ENCODE results near the gene PPP5C.
"Not testable (repeated sequence)": the region's sequence is repeated elsewhere in the genome, so short reads cannot be mapped to it uniquely, and the experiment has no call there.

PPP5C gene

DNA sequence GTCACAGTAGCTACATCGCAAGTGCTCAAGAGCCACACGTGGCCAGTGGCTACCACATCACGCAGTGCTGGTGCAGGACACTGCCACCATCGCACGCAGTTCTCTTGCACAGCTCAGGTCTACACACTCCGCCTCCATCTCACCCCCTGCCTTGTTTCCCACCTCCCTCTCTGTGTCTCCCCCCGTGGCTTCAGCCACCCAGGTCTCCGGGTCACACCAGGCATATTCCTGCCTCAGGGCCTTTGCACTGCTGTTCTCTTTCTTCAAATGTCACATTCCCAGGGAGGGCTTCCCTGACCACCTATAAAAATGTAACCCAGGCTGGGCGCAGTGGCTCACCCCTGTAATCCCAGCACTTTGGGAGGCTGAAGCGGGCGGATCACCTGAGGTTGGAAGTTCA, 55.8 kb downstream of the PPP5C start:
- intact Hi-C loops (cut with DNase I) = loop anchor here (2.0 kb wide), 1 partner anchor 84 kb away; no protein-coding TSS in a partner anchor
- peak in 2 of 10 donors; percentile 39 to 61 for DNase-seq

DNA sequence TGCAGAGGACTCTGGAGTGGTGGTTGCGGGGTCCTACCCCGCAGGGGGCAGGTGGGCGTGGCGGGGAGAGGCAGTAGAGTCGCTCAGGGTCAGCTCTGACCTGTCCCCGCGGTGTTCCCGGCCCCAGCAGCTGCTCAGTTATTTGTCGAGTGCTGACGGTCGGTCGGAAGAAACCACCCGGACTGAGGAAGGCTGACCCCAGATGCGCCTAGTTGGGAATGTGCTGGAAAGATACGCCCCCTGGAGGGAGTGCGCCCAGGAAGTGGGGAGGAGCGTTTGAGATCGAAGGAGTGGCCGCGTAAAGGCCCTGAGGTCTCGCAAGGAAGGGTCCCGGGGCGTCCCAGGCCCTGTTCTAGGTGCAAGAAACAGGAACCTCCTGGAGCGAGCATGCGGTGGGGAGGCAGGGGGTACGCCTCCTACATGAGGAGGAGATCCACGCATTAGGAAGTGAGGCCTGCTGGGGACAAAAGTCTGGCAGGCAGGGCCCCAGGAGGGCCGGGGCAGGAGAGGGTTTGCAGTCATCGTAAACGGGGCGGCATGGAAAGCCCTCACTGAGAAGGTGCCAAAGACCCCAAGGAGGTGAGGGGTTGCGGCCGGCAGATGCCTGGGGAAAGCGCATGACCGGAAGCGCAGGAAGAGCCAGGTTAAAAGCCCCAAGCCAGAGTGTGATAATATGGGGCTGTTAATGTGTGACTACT, 57.3 kb downstream of the PPP5C start:
- peak in 4 of 10 donors; percentile 17 to 86 (median 78) for DNase-seq
- intact Hi-C loops (cut with DNase I) = no loop called here

DNA sequence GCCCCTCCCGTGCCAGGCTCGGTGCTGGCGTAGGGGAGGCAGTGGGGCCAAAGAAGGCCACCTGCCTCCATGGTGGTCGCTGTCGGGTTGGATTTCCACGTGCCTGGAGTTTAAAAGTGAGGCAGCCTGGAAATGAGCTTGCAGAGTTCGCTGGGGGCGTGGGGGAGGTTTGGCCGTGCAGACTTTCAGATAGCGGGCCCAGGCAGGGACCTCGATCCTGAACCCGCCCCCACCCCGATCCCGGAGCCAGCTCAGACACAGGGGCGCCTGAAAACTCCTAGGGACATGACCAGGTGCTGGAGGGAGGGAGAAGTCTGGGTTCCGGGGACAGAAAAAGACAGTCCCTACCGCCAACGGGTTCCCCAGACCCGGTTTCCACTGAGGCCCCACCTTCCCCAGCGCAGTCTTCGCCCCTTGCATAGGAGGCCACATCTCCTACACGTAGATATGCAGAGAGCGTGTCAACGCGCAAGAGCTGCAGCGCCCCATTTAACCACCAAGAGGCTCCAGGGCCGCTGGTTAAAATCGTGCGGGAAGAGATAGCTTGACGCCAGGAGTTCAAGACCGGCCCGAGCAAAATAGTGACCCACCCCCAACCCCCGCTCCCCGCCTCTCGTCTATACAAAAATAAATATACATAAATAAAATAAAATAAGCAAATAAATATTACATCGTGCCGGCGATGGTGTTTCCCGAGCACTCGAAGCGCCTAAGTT, 58.0 kb downstream of the PPP5C start:
- DNase-seq = peak in 3 of 10 donors; percentile 61 to 64 (median 63)
- intact Hi-C loops (cut with DNase I) = no loop called here

DNA sequence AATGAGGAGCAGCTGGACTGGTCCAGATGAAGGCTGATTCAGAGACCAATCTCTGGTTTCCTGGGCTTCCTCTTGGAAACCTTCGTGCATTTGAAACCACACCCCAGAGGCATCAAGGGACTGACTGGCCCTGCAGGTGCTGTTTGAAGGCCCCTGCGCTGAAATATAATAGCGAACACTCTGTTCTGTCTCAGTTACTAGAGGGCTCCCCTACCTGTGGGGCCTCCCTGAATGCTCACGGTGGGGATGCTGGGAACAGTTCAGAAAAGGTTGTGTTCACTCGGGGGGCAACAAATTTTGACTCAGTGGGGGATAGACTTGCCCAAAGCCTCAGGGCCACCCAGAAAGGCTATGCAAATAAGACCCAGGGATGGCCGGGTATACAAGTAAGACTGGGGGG, 60.1 kb downstream of the PPP5C start:
- DNase-seq = peak in 2 of 10 donors; percentile 28 to 64
- intact Hi-C loops (cut with DNase I) = no loop called here

DNA sequence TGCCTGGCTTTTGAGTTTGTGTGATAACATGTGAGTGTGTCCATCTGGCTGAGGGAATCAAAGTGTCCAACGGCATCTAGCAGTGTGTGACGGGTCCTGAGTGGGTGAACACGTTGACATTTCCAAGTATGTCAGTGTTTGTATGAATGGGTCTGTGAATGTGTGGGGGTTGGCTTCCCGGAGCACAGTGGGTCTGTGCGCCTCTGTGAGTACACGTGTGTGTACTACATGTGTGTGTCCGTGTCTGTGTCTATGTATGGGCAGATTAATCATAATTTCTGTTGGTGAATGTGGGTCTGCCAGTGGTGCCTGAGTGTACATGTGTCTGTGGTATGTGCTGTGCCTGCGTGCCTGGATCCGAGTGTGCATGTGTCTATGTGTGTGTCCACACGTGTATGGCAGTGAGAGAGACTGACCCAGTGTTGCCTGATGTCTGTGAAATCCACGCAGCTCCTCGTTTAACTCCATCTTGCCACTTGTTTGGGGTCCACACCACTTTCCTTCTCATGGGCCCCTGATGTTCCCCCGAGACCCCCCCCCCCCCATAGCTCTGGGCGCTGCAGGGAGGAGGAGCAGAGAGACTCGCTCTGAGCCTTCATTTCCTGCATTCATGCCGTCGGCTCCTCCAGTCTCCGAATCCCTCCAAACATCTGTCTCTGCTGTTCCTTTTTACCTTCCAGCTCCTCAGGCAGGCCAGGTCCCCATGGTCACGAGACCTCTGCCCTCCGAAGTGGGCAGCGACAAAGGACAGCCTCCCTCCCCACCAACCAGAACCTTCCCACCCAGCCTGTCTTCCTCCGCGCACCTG, 61.2 kb downstream of the PPP5C start:
- DNase-seq = peak in 2 of 10 donors; percentile 25 to 77
- intact Hi-C loops (cut with DNase I) = no loop called here

DNA sequence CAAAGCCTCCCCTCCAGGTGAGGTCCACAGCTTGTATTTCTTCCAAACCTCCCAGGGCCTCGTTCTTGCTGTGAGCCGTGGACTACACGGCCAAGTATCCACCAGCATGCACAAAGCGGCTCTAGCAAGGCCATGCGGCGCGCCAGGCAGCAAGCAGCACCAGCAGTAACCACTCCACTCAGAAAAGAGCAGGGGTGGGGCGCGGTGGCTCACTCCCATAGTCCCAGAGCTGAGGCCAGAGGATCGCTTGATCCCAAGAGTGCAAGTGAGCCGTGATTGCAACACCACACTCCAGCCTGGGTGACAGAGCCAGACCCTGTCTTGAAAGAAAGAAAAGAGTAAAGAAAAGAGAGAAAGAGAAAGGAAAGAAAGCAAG, 61.8 kb downstream of the PPP5C start:
- DNase-seq = peak in 6 of 10 donors; percentile 21 to 87 (median 70)
- intact Hi-C loops (cut with DNase I) = no loop called here

DNA sequence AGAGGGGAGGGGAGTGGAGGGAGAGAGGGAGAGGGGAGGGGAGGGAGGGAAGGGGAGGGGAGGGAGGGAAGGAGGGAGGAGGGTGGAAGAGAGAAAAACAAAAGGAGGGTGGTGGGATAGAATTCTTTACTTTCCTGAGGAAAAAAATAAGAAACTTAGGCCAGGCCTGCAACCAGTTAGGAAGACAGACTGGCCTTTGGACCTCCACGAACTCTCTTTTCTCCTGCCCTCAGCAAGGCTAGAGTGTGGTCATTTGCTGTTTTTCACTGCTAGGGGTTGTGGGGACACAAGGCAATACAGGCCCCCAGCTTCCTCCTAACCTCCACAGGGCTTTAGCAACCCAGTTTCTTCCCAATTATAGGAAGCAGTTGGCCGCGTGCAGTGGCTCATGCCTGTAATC, 62.3 kb downstream of the PPP5C start:
- intact Hi-C loops (cut with DNase I) = no loop called here
- peak in 1 of 10 donors; percentile 18 for DNase-seq

DNA sequence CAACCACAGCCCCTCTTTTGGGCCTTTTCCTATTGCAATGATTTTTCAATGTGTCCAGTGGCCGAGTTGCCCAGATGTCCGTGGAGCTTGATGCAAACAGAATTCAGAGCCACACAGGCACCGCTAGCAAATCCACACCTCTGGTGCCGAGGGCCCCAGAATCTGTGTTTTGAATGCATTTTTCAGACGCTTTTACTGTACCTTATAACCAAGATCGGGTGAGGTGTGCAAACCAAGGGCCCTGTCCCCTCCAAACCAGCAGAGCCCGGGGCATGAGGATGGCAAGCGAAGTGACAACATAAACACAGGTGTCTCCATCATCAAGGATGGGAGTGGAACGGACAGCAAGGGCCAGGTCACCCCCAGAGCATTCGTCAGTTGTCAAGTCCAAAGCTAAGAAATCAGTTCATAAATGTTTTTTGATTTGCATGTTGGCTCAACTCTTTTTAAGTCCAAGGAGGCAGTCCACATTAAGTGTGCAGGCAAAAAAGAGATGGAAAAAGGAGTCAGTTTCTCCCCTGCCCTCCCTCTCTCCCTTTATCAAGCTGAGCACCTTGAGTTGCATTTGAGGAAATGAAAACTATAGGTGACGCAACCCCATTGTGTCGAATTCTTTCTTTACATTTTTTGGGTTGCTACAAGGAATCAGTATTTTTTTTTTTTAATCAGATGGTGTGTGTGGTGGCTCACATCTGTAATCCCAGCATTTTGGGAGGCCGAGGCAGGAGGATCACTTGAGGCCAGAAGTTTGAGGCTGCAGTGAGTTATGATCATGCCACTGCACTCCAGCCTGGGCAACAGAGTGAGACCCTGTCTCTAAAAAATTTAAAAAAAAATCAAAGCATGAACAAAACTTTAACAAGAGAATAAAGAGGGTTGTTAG, 63.6 kb downstream of the PPP5C start:
- intact Hi-C loops (cut with DNase I) = no loop called here
- peak in 3 of 10 donors; percentile 17 to 70 (median 45) for DNase-seq

DNA sequence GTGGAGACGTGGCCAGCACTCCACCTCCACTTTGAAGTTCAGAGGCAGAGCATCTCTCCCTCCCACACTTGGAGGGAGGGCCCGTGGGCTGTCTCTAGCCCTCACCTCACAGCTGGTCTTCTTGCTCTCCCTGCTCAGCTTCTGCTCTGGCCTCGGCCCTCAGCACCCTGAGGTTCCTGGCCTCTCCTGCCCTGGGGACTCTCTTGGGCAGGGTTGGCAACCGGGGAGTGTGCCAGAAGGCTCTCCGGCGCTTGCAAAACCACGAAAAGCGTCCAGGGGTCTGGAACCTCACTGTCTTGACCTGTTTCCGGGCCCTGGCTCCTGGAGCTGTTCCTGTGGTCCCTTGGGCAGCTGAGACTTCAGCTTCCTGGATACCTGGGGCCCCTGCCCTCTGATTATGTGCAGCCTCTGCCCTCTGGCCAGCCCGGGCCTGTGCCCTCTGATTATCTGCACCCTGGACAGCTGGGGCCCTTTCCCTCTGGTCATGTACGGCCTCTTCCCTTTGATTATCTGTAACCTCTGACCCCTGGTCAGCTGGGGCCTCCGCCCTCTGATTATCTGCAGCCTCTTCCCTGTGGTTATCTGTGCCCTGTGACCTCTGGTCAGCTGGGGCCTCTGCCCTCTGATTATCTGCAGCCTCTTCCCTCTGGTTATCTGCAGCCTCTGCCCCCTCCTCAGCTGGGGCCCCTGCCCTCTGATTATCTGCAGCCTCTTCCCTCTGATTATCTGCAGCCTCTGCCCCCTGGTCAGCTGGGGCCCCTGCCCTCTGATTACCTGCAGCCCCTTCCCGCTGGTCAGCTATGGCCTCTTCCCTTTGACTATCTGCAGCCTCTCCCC, 64.4 kb downstream of the PPP5C start:
- intact Hi-C loops (cut with DNase I) = no loop called here
- DNase-seq = peak in 2 of 10 donors; percentile 41 to 58

DNA sequence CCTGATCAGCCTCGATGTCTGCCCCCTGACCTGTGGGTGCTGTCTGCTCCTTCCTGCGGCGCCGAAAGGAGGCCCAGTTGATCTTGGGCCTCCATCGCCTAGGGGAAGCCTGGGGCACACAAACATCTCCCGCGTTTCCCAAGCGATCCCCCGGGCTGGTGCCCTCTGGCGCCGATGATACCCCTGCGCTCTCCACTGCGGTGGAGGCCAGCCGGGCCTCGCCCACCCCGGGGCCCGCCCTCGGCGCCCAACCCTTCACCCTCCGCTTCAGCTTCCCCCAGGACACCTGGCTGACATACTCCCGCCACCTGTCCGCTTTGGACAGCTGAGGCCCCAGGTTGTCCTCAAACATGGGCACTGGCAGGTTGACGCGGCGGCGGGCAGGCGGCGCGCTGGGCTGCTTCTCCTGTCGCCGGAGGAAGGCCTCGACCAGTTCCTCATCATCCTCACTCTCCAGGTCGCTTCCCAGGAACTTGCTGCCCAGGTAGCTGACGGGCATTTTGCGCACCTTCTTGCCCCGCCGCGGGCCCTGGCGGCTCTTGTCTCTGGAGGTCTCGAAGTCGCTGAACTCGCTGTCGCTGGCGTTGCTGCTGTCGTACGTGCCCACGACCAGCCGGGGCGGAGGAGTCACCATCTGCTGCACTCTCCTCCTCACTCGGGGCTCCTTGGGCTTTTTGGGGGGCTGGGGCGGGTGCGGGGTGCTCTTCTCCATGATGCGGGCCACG, 65.2 kb downstream of the PPP5C start:
- intact Hi-C loops (cut with DNase I) = no loop called here
- peak in 2 of 10 donors; percentile 57 to 75 for DNase-seq

DNA sequence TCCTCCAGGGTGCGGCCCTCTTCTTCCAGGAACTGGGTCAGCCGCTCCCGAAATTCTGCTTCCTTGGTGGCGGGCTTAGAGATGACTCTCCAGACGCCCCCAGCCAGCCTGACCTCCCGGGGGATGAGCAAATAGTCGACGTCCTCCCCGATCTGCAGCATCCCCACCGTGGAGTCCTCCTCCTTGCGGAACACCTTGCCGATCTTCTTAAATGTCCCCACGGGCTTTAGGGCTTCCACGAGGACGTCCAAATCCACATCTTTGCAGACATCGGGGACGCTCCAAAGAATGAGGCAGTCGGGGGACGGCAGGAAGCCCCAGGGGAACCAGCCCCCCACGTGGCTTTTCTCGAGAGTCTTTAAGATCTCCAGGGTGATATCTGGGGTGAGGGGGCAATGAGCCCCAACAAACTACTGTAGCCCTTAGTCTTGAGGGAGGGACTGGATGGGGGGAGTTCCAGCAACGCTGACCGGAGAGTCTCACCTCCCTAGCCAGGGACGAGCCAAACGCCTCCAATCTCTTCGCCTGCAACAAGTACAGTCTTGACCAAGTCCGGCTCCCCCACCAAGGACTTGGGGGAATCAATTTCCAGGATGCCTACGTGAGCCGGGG, 65.9 kb downstream of the PPP5C start:
- intact Hi-C loops (cut with DNase I) = no loop called here
- DNase-seq = peak in 3 of 10 donors; percentile 53 to 58 (median 57)

DNA sequence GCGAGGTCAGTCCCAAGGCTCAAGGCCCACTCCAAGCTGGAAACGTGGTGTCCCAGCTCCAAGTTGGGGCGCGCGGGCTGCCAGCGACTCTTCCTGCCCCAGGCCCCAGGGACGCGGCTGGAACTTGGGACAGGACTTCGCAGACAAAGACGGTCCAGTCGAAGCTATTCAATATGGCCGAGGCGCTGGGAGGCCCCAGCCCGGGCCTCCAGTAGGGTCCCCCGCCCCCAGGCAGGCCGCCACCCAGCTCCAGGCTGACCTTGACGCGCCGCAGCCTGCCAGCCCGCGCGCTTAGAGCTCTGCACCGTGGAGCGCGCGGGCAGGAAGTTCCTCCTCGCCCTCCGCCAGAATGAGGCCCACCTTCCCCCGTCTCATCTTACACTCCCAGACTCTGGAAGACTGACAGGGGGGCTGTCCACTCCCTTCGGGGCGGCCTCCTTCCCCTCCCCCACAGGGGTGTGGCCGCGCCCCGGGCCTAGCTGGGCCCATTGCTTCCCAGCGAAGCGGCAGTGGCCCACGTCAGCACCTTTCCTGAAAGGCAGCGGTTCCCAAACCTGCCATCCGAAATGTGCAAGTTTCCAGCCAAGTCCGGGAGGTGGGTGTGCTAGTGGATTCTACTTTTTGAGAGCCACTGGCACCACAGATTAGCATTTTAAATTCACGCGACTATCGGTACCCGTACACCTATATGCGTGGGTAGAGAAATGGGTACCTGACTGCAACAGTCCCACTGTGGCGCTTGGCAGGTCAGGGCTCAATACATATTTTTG, 66.6 kb downstream of the PPP5C start, which contains the start of gene CCDC8:
Gene CCDC8, minus strand, starts transcription at position 303 of the 770 bp plus-strand sequence. CDS start 754 bp downstream, outside the sequence.
- intact Hi-C loops (cut with DNase I) = no loop called here
- DNase-seq = peak in 4 of 10 donors; percentile 16 to 87 (median 58)

DNA sequence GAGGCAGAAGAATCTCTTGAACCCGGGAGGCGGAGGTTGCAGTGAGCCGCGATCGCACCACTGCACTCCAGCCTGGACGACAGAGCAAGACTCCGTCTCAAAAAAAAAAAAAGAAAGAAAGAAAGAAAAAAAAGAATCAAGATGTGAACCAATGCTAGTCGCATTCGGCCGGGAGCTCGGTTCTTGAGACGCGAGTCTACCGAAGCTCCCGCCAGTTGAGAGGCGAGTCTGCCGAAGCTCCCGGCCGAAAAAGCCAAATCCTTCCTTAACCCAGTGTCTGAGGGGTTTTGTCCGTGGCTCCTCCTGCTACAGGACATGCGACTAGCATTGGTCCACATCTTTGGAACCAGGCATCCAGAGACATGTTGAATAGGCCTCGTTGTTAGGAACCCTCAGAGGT, 68.0 kb downstream of the PPP5C start:
- DNase-seq = peak in 1 of 10 donors; percentile 16
- intact Hi-C loops (cut with DNase I) = not testable (repeated sequence)

DNA sequence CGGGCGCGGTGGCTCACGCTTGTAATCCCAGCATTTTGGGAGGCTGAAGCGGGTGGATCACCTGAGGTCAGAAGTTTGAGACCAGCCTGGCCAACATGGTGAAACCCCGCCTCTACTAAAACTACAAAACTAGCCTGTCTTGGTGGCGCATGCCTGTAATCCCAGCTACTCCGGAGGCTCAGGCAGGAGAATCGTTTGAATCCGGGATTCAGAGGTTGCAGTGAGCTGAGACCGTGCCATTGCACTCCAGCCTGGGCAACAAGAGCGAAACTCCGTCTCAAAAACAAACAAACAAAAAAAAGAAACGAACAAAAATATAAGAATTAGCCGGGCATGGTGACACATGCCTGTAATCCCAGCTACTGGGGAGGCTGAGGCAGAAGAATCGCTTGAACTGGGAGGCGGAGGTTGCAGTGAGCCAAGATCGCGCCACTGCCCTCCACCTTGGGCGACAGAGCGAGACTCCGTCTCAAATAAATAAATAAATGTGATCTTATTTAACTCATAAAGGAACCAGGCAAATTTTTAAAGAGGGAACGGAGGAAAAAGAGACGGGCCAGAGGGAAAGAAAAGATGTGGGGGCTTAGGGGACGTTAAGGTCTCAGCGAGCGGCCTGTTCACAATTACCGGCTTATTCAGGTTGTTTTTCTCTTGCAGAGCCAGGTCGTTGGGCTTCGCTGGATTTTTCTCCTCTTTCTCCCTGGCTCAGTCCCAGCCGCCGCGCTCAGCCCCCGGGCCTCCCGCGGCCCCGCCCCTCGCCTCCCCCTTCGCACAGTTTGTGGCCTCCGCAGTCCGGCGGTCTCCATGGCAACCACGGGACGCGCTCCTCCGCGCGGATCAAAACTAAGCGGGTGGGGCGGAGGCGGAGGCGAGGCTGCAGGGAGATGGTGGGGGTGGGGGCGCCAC, 69.2 kb downstream of the PPP5C start:
- DNase-seq = peak; percentile 73 to 98 (median 87)
- intact Hi-C loops (cut with DNase I) = not testable (repeated sequence)

DNA sequence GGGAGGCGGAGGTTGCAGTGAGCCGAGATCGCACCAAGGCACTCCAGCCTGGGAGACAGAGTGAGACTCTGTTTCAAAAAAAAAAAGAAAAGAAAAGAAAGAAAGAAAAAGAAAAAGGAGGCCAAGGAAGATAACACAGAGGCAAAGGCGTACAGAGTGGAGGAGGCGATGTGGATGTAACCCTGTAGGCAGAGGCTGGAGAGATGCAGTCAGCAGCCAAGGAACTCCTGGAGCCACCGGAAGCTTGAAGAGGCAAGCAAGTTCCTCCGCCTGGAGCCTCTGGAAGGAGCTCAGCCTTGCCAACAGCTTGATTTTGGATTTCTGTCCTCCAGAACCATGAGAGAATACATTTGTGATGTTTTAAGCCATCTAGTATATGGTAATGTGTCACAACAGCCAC, 73.2 kb downstream of the PPP5C start:
- intact Hi-C loops (cut with DNase I) = no loop called here
- DNase-seq = peak in 2 of 10 donors; percentile 58 to 68

DNA sequence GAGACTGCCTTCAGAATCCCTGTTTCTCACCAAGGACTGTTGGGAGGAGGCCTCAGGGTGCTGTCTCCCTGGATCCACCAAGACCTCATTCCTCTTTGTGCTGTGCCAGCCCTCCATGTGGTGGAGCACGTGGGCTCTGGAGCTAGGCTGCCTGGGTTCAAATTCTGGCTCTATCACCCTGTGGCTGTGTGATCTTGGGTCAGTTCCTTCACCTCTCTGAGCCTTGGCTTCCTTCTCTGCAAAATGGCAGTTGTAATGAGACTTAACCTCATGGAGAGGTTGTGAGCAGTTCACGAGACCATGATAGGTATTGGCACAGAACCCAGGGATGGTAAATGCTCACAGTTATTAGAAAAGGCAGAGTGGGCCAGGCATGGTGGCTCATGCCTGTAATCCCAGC, 75.5 kb downstream of the PPP5C start:
- no peak for DNase-seq
- intact Hi-C loops (cut with DNase I) = no loop called here
